ENCODE data around the gene CACNG3.

DNA sequence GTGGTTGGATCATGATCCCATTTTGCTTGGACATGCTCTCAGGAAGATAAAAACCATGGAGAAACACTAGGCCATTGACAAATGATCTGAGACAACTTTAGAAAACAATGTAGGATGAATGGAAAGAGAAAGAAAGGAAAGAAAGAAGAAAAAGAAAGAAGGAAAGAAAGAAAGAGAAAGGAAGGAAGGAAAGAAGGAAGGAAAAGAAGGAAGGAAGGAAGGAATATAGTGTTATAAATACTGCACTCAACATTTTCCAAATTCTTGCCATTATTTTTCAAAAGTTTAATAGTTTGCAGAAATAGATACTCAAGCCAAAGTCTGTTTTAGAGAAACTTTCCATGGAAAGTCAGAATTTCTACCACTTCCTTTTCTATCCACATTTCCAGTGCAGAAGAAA lies 39.2 kb upstream of the CACNG3 start:
- TF ChIP-seq POLR2AphosphoS5 (IDR thresholded peaks at IDR 0.05) = no peak
- TF ChIP-seq, protein P1, sequence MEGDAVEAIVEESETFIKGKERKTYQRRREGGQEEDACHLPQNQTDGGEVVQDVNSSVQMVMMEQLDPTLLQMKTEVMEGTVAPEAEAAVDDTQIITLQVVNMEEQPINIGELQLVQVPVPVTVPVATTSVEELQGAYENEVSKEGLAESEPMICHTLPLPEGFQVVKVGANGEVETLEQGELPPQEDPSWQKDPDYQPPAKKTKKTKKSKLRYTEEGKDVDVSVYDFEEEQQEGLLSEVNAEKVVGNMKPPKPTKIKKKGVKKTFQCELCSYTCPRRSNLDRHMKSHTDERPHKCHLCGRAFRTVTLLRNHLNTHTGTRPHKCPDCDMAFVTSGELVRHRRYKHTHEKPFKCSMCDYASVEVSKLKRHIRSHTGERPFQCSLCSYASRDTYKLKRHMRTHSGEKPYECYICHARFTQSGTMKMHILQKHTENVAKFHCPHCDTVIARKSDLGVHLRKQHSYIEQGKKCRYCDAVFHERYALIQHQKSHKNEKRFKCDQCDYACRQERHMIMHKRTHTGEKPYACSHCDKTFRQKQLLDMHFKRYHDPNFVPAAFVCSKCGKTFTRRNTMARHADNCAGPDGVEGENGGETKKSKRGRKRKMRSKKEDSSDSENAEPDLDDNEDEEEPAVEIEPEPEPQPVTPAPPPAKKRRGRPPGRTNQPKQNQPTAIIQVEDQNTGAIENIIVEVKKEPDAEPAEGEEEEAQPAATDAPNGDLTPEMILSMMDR (IDR thresholded peaks at IDR 0.05) = no peak
- TF ChIP-seq POLR2A (IDR thresholded peaks at IDR 0.05) = no peak
